Stomach (tissue), 9 donors: ENCODE results near the gene MRPL33. TPM values are rescaled to one million over a fixed set of nuclear protein-coding genes. Genes with fewer than 3 reads are reported as not detected.

ENCODE experiments used
- DNase-seq, 2 donors: peaks; one replicate each; pipeline versions ENCODE4 v3.0.0 to v3.0.0-alpha.2; 2013 to 2019
- H3K27ac ChIP-seq, 5 donors: fragments of 200-600 bp in 4 of 5; sonication (generic) in 4 of 5; one replicate each; pipeline ENCODE4 v1.5.1; 2013 to 2019; ENCODE audit warnings: mild to moderate bottlenecking in 1 of 5, moderate library complexity in 1 of 5
- H3K27me3 ChIP-seq, 3 donors: fragments of 200-600 bp; sonication (generic); one replicate each; pipeline ENCODE4 v1.5.1; 2017 to 2019; ENCODE audit warnings: mixed run types in 1 of 3
- H3K36me3 ChIP-seq, 4 donors: fragments of 200-600 bp; sonication (generic); 1 replicate in 3 of 4; 2 replicates in 1 of 4; pipeline ENCODE4 v1.5.1; 2016 to 2019
- H3K4me1 ChIP-seq, 4 donors: fragments of 200-600 bp; sonication (generic); one replicate each; pipeline ENCODE4 v1.5.1; 2016 to 2019
- H3K4me3 ChIP-seq, 4 donors: fragments of 200-600 bp; sonication (generic) in 3 of 4; one replicate each; pipeline ENCODE4 v1.5.1; 2016 to 2019; ENCODE audit warnings: mild to moderate bottlenecking in 1 of 4
- H3K9me3 ChIP-seq, 4 donors: fragments of 200-600 bp; sonication (generic); one replicate each; pipeline ENCODE4 v1.5.1; 2016 to 2019
- EP300 ChIP-seq: sonication (generic); formaldehyde crosslinking; IDR thresholded peaks from one replicate; pipeline ENCODE4 v1.6.1; 2017; ENCODE audit warnings: antibody characterized with exemption
- POLR2A ChIP-seq, 4 donors: fragments of 450-650 bp; IDR thresholded peaks; one replicate each; pipeline ENCODE4 v1.6.1; 2016; ENCODE audit warnings: antibody characterized with exemption in 4 of 4, control low read depth in 2 of 4, mild to moderate bottlenecking in 1 of 4, moderate library complexity in 1 of 4
- POLR2AphosphoS5 ChIP-seq, 3 donors: sonication (generic); formaldehyde crosslinking; IDR thresholded peaks; one replicate each; pipeline ENCODE4 v1.6.1; 2016; ENCODE audit warnings: antibody characterized with exemption in 3 of 3
- WGBS, 5 donors: extraction: QIAGEN DNeasy Blood & Tissue Kit in 3 of 5; methylation state at CpG; one replicate each; pipeline versions ENCODE4 v1.1.5 to v1.1.7; 2013 to 2018; 5-methylcytosine and 5-hydroxymethylcytosine counted together
- intact Hi-C: fragments of 100-400 bp; cut with DNase I; formaldehyde crosslinking; loops from one replicate; pipeline ENCODE4 v1.15.1; 2023; ENCODE audit warnings: low total_unique reads
- polyA plus RNA-seq, 3 donors: library from polyadenylated mRNA; stranded (reverse); fragments of 200-250 nt; gene quantifications; one replicate each; pipeline ENCODE4 v1.2.3, GENCODE V29; 2013
- total RNA-seq, 5 donors: library from RNA; depleted of rRNA; stranded (reverse); fragments of >200 nt; gene quantifications; one replicate each; pipeline versions ENCODE4 v1.1.0 to v1.2.3, GENCODE V29; 2014 to 2016
- TF ChIP-seq, protein P1 (sequence below), 7 experiments: fragments of 450-650 bp in 4 of 7; fragments of 200-600 bp in 3 of 7; sonication (generic) in 3 of 7; IDR thresholded peaks; one replicate each; pipeline ENCODE4 v1.5.1; 2016 to 2019; ENCODE audit warnings: antibody characterized with exemption in 7 of 7, control low read depth in 2 of 7, mild to moderate bottlenecking in 1 of 7
- donor health status: healthy with polysubstance abuse.
- donor health status: Bipolar disorder and iron deficiency.
- donor health status: healthy.

MRPL33 gene
- total and polyA plus RNA-seq, 8 donors, result 8.2 to 268 (median 135) TPM

DNA sequence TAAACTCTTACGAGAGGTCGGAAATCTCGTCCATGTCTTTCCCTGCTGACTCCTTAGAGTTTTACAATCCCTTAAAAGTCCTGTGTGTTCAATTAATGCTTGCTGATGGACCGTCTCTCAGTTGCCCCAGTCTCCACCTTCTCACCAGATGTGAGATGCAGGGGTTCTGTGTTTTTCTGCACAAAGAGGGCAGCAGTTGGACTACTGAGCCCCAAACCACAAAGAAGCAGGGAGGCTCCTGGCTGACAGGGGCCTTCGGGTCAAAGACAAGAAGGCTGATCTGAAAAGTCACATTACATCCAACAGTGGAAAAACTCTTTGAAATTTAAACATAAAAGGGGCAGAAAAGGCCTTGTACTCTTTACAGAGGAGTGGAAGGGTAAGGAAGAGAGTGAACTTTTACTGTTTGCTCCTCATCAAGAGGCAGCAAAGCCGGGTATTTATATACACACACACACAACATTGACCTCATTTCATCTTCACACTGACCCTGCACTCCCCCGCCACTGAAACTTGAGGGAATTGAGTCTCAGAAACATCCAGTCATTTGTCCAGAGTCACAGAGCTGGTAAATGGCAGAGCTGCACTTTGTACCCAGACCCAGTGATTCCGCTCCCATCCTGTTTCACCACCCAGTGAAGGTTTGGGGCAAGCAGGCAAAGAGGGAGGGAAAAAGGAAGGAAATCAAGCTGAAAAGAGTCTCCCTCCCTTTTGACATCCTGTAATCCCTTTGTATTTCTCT lies 23.7 kb downstream of the MRPL33 start:
- Histone ChIP-seq H3K27me3 (no peaks in the 10 kb centered on the region), H3K27ac (peak overlapping the region in 4 of 5 donors; percentile 52 to 77 (median 74)), H3K9me3 (no peaks in the 10 kb centered on the region), H3K4me3 (no peak overlapping the region), H3K4me1 (peaks cover 0 to 32% (median 20%) of the 10 kb centered on the region in 4 donors), H3K36me3 (no peaks in the 10 kb centered on the region)
- intact Hi-C loops, result no loop called here
- WGBS, 5 donors, result 83 to 87% (median 86%) methylated on average over 8 of the region's 8 CpGs
- no peak for DNase-seq
- no peak for TF ChIP-seq POLR2A (IDR thresholded peaks at IDR 0.05)
- no peak for TF ChIP-seq EP300
- TF ChIP-seq, protein P1, sequence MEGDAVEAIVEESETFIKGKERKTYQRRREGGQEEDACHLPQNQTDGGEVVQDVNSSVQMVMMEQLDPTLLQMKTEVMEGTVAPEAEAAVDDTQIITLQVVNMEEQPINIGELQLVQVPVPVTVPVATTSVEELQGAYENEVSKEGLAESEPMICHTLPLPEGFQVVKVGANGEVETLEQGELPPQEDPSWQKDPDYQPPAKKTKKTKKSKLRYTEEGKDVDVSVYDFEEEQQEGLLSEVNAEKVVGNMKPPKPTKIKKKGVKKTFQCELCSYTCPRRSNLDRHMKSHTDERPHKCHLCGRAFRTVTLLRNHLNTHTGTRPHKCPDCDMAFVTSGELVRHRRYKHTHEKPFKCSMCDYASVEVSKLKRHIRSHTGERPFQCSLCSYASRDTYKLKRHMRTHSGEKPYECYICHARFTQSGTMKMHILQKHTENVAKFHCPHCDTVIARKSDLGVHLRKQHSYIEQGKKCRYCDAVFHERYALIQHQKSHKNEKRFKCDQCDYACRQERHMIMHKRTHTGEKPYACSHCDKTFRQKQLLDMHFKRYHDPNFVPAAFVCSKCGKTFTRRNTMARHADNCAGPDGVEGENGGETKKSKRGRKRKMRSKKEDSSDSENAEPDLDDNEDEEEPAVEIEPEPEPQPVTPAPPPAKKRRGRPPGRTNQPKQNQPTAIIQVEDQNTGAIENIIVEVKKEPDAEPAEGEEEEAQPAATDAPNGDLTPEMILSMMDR (IDR thresholded peaks at IDR 0.05), result no peak

DNA sequence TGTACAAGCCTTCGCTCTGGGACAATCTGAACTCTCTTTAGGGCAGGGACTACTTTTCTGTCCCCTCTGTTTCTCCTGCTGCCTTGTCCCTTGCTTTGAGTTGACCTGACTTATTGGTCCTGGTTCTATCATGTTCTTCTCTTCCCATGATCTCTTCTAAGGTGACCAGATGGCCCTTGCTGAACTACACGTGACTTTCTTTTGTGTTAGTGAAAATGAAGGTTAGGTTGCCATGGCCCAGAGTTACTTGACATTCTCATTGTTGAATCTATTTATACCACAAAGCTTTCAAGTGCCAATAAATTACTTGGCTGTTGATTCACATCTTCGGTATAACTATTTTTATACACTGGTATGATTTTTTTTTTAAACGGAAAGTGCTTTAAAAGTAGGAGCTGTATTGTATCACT lies 24.4 kb downstream of the MRPL33 start:
- TF ChIP-seq, protein P1 (IDR thresholded peaks at IDR 0.05), result no peak
- TF ChIP-seq POLR2AphosphoS5 (IDR thresholded peaks at IDR 0.05) (no peak), EP300 (no peak), POLR2A (IDR thresholded peaks at IDR 0.05) (no peak)
- intact Hi-C loops, result no loop called here
- H3K27ac ChIP-seq, result peak overlapping the region in 4 of 5 donors; percentile 52 to 80 (median 74)

DNA sequence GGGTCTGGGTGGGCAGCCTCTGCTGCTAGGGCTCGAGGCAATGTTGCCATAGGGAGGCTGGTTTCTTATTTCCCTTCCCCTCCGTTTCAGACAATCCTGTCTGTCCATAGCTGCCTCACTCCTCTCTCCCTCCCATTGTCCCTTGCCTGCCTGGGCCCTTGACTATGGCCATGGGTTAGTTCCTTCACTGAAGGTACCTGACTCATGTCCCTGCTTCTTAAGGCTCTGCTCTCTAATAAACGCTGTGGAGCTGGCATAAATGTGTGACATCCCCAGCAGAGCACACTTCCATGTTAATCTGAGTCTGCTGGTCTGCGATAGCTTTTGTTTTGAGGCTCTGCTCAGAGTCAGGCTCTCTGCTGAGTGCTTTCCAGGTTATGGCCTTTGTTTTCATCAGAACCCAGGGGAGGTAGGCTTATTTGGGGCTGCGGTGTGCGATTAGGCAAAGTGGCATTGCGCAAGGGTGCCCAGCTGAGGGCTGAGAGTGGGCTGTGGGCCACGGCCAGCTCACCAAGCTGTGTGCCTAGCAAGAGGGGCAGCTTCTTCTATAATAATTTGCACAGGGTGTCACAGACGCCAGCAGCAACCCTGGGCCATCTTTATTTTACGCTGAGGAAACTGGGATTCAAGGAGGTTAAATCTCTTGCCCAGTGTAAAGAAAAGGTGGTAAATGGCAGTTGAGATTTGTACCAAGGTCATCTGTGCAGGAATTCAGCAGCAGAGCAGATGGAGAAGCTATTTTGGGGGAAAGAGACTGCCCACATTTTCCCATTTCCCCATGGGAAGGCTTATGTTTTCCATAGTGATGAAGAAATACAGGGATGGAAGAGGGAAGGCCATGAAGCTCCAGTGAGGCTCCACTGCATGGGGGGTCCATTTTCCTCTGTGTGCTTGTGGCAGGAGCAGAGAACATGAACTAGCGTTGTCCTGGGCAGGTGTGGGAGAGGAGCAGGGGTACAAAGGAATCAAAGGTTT lies 25.6 kb downstream of the MRPL33 start:
- peak overlapping the region in 4 of 5 donors; percentile 52 to 80 (median 74) for H3K27ac ChIP-seq
- H3K4me3 ChIP-seq, result no peak overlapping the region
- TF ChIP-seq POLR2AphosphoS5 (IDR thresholded peaks at IDR 0.05) (no peak), EP300 (no peak), POLR2A (IDR thresholded peaks at IDR 0.05) (no peak)
- TF ChIP-seq, protein P1 (IDR thresholded peaks at IDR 0.05), result no peak
- peaks cover 0 to 32% (median 20%) of the 10 kb centered on the region in 4 donors for H3K4me1 ChIP-seq
- no peak for DNase-seq
- H3K9me3 ChIP-seq, result no peaks in the 10 kb centered on the region
- 76 to 91% (median 86%) methylated on average over 10 to 11 of the region's 11 CpGs for WGBS, 5 donors
- no peaks in the 10 kb centered on the region for H3K36me3 ChIP-seq
- H3K27me3 ChIP-seq, result no peaks in the 10 kb centered on the region
- intact Hi-C loops, result no loop called here

More for the DNA sequence above, 24.4 kb downstream of the MRPL33 start:
- H3K36me3 ChIP-seq, result no peaks in the 10 kb centered on the region
- peaks cover 0 to 32% (median 20%) of the 10 kb centered on the region in 4 donors for H3K4me1 ChIP-seq
- peak in 1 of 2 donors; percentile 27 for DNase-seq
- no peaks in the 10 kb centered on the region for H3K9me3 ChIP-seq
- no peaks in the 10 kb centered on the region for H3K27me3 ChIP-seq
- 41 to 68% (median 67%) methylated on average over 4 of the region's 4 CpGs for WGBS, 5 donors
- no peak overlapping the region for H3K4me3 ChIP-seq

DNA sequence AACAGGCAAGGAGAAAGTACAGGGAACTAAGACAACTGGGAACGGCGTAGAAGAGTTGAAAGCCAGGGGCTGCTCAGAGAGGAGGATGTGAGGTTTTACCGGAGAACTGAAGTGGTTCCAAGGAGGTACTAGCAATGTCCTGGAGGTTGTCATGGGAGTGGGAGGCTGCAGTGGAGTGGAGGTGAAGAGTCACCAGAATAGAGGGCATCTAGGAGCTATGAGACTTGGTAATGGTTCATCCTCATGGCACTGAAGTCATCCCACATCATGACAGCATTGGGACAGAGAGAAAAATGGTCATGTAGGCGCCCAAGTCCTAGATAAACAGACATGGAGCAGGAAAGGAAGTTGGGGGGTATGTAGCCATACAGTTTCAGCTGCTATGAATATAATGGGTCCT lies 26.3 kb downstream of the MRPL33 start:
- peak overlapping the region in 2 of 5 donors; percentile 76 to 80 for H3K27ac ChIP-seq

More for the DNA sequence above, 26.3 kb downstream of the MRPL33 start:
- no peaks in the 10 kb centered on the region for H3K36me3 ChIP-seq
- no peaks in the 10 kb centered on the region for H3K27me3 ChIP-seq
- no peak for DNase-seq
- 89 to 98% (median 95%) methylated on average over 4 of the region's 4 CpGs for WGBS, 5 donors
- H3K9me3 ChIP-seq, result no peaks in the 10 kb centered on the region
- peaks cover 0 to 32% (median 20%) of the 10 kb centered on the region in 4 donors for H3K4me1 ChIP-seq
- TF ChIP-seq EP300, result no peak
- TF ChIP-seq, protein P1 (IDR thresholded peaks at IDR 0.05), result no peak
- no peak for TF ChIP-seq POLR2A (IDR thresholded peaks at IDR 0.05)
- TF ChIP-seq POLR2AphosphoS5 (IDR thresholded peaks at IDR 0.05), result no peak
- no peak overlapping the region for H3K4me3 ChIP-seq
- intact Hi-C loops, result no loop called here
